ENCODE results near the gene PLA2G2C. TPM values are rescaled to one million over a fixed set of nuclear protein-coding genes. Genes with fewer than 3 reads are reported as not detected.

Gene PLA2G2C
- total and polyA plus RNA-seq, 8 donors = 0.06 to 0.16 (median 0.11) TPM; not detected in 3

- no peak overlapping the region for H3K4me3 ChIP-seq
- no peaks in the 10 kb centered on the region for H3K36me3 ChIP-seq
- no peaks in the 10 kb centered on the region for H3K4me1 ChIP-seq
- no peak overlapping the region for H3K27ac ChIP-seq
- peak; percentile 15 for ATAC-seq
- no peaks in the 10 kb centered on the region for H3K27me3 ChIP-seq
- no peak for DNase-seq
- intact Hi-C loops (cut with DNase I) = no loop called here
- TF ChIP-seq CTCF (IDR thresholded peaks at IDR 0.05) = no peak
- H3K9me3 ChIP-seq = peaks cover 0 to 3% of the 10 kb centered on the region in 2 donors
Observed at GRCh38 chr1:20178634-20179370, 7.5 kb downstream of the PLA2G2C start.

- intact Hi-C loops (cut with DNase I) = no loop called here
- TF ChIP-seq CTCF (IDR thresholded peaks at IDR 0.05) = no peak
- ATAC-seq = no peak
- DNase-seq = no peak
- Histone ChIP-seq H3K9me3 (peaks cover 0 to 2% of the 10 kb centered on the region in 2 donors), H3K4me1 (no peaks in the 10 kb centered on the region), H3K27ac (no peak overlapping the region), H3K27me3 (no peaks in the 10 kb centered on the region), H3K4me3 (no peak overlapping the region), H3K36me3 (no peaks in the 10 kb centered on the region)
Observed at GRCh38 chr1:20174937-20175666, 11.2 kb downstream of the PLA2G2C start.

GRCh38 chr1:20172033-20172590, 14.2 kb downstream of the PLA2G2C start:
- intact Hi-C loops (cut with DNase I) = no loop called here
- no peaks in the 10 kb centered on the region for H3K4me1 ChIP-seq
- ATAC-seq (peak; percentile 78), DNase-seq (peak in 1 of 4 donors; percentile 53)
- H3K36me3 ChIP-seq = no peaks in the 10 kb centered on the region
- H3K9me3 ChIP-seq = no peaks in the 10 kb centered on the region
- H3K27ac ChIP-seq = no peak overlapping the region
- TF ChIP-seq CTCF (IDR thresholded peaks at IDR 0.05) = no peak
- H3K27me3 ChIP-seq = no peaks in the 10 kb centered on the region
- H3K4me3 ChIP-seq = no peak overlapping the region

- DNase-seq (no peak), ATAC-seq (no peak)
- no peaks in the 10 kb centered on the region for H3K9me3 ChIP-seq
- no peak overlapping the region for H3K27ac ChIP-seq
- no peaks in the 10 kb centered on the region for H3K36me3 ChIP-seq
- H3K4me1 ChIP-seq = peaks cover 0 to 2% of the 10 kb centered on the region in 2 donors
- no peak for TF ChIP-seq CTCF (IDR thresholded peaks at IDR 0.05)
- intact Hi-C loops (cut with DNase I) = no loop called here
- H3K4me3 ChIP-seq = no peak overlapping the region
- H3K27me3 ChIP-seq = no peaks in the 10 kb centered on the region
Observed at GRCh38 chr1:20169932-20170331, 16.4 kb downstream of the PLA2G2C start.
